Upper lobe of left lung (tissue), 6 donors: ENCODE measurements around the gene NFATC2. TPM values are rescaled to one million over a fixed set of nuclear protein-coding genes. Genes with fewer than 3 reads are reported as not detected.
A peak's percentile ranks its signal among the peaks of the same experiment; 100 is the strongest.

Experiments used
- ATAC-seq, 2 donors: fragments of 200-7000 bp; cut with Tn5 transposase; one replicate each; pipeline ENCODE4 v1.9.1; 2022; ENCODE audit warnings: mild to moderate bottlenecking in 2 of 2, moderate library complexity in 2 of 2; ENCODE audit not compliant: low FRiP score in 2 of 2
- DNase-seq, 2 donors: peaks; one replicate each; pipeline ENCODE4 v3.0.0-alpha.2; 2019 to 2020
- H3K27ac ChIP-seq, 4 donors: fragments of 200-600 bp; sonication (generic); one replicate each; pipeline ENCODE4 v1.5.1; 2016 to 2019
- H3K27me3 ChIP-seq, 4 donors: fragments of 200-600 bp; sonication (generic); one replicate each; pipeline ENCODE4 v1.5.1; 2017 to 2019
- H3K36me3 ChIP-seq, 4 donors: fragments of 200-600 bp; sonication (generic); one replicate each; pipeline ENCODE4 v1.5.1; 2016 to 2019
- H3K4me1 ChIP-seq, 4 donors: fragments of 200-600 bp; sonication (generic); one replicate each; pipeline ENCODE4 v1.5.1; 2018 to 2019
- H3K4me3 ChIP-seq, 4 donors: fragments of 200-600 bp; sonication (generic); one replicate each; pipeline ENCODE4 v1.5.1; 2017 to 2019; ENCODE audit warnings: mild to moderate bottlenecking in 2 of 4, moderate library complexity in 1 of 4
- H3K9me3 ChIP-seq, 4 donors: fragments of 200-600 bp; sonication (generic); one replicate each; pipeline ENCODE4 v1.5.1; 2018 to 2019
- EP300 ChIP-seq, 4 donors: sonication (generic); formaldehyde crosslinking; IDR thresholded peaks; one replicate each; pipeline ENCODE4 v1.5.1; 2017; ENCODE audit warnings: antibody characterized with exemption in 4 of 4, control low read depth in 2 of 4
- POLR2A ChIP-seq, 4 donors: fragments of 450-650 bp; IDR thresholded peaks; one replicate each; pipeline ENCODE4 v1.5.1; 2016 to 2017; ENCODE audit warnings: antibody characterized with exemption in 4 of 4, mild to moderate bottlenecking in 2 of 4
- POLR2AphosphoS5 ChIP-seq, 2 donors: sonication (generic); formaldehyde crosslinking; IDR thresholded peaks; one replicate each; pipeline ENCODE4 v1.5.1; 2017; ENCODE audit warnings: antibody characterized with exemption in 2 of 2
- WGBS, 2 donors: methylation state at CpG; one replicate each; pipeline ENCODE4 v1.1.5; 2017 to 2018; 5-methylcytosine and 5-hydroxymethylcytosine counted together
- total RNA-seq, 6 donors: library from RNA; depleted of rRNA in 4 of 6; stranded (reverse); fragments of >200 nt in 4 of 6; gene quantifications; one replicate each; pipeline versions ENCODE4 v1.1.0 to v1.2.1, GENCODE V29; 2016 to 2021
- TF ChIP-seq, protein P1 (sequence below), 6 experiments: fragments of 450-650 bp in 4 of 6; fragments of 200-600 bp in 2 of 6; sonication (generic) in 2 of 6; IDR thresholded peaks; one replicate each; pipeline ENCODE4 v1.5.1; 2016 to 2019; ENCODE audit warnings: antibody characterized with exemption in 6 of 6
- donor health status: DM: no; HTN: no; CAD: no; lungs with moderate emphysema.
- donor health status: DM: no; HTN: yes; CAD: no; lungs with severe emphysema.

Gene NFATC2
- total RNA-seq, 6 donors from 2014 or later, result 5.1 to 28.1 (median 7.6) TPM

DNA sequence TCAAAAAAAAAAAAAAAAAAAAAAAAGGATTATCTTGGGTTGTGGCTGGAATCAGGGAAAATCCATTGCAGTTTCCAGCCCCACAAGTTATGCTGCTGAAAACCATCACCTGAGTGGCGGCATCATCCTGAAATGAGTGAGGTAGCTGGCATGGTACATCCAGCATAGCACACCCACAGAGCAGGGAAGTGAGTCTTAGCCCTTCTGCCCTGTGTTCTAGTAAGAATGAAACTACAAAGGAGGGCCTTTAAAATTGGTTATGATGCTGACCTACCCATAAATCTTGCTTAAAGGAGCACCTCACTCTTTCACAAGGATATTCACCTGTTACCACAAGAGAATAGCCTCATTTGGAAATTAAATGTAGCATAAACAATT is 119.2 kb downstream of the NFATC2 start:
- Histone ChIP-seq H3K27ac (peak overlapping the region in 1 of 4 donors; percentile 52), H3K27me3 (no peaks in the 10 kb centered on the region), H3K36me3 (no peaks in the 10 kb centered on the region), H3K4me1 (peaks cover under 1 to 5% (median 5%) of the 10 kb centered on the region in 4 donors), H3K9me3 (no peaks in the 10 kb centered on the region), H3K4me3 (no peak overlapping the region)
- DNase-seq (no peak), ATAC-seq (no peak)
- 79 to 94% methylated on average over 1 of the region's 1 CpG for WGBS, 2 donors
- TF ChIP-seq POLR2AphosphoS5 (IDR thresholded peaks at IDR 0.05) (no peak), EP300 (IDR thresholded peaks at IDR 0.05) (no peak), POLR2A (IDR thresholded peaks at IDR 0.05) (no peak)
- TF ChIP-seq, protein P1, sequence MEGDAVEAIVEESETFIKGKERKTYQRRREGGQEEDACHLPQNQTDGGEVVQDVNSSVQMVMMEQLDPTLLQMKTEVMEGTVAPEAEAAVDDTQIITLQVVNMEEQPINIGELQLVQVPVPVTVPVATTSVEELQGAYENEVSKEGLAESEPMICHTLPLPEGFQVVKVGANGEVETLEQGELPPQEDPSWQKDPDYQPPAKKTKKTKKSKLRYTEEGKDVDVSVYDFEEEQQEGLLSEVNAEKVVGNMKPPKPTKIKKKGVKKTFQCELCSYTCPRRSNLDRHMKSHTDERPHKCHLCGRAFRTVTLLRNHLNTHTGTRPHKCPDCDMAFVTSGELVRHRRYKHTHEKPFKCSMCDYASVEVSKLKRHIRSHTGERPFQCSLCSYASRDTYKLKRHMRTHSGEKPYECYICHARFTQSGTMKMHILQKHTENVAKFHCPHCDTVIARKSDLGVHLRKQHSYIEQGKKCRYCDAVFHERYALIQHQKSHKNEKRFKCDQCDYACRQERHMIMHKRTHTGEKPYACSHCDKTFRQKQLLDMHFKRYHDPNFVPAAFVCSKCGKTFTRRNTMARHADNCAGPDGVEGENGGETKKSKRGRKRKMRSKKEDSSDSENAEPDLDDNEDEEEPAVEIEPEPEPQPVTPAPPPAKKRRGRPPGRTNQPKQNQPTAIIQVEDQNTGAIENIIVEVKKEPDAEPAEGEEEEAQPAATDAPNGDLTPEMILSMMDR (IDR thresholded peaks at IDR 0.05), result no peak

DNA sequence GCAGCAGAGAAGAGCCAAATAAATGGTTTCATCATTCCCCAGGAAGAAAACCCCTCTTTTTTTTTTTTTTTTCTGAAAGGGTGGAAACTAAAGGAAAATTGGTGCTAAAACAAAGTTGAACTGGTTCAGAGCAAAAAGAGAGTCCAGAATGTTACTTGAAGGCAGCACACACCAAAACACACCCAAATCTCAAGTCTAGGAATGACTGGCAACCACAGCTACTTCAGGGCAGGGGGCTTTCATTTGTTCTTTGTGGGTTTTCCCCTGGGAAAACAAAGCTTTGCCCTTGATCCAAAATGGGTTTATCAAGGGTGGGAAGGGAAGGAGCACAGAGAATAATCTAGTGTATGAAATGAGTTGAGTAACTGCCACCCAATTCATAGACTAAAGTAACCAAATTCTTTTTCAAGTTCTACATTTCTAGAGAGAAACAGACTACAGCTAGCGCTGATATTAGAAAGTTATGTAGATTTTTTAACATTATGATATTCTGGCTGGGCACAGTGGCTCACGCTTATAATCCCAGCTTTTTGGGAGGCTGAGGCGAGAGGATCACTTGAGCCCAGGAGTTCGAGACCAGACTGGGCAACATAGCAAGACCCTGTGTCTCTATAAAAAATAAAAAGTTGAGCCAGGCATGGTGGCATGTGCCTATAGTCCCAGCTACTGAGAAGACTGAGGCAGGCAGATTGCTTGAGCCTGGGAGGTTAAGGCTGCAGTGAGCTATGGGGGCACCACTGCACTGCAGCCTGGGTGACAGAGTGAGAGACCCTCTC is 119.8 kb downstream of the NFATC2 start:
- ATAC-seq, result no peak
- no peak overlapping the region for H3K27ac ChIP-seq
- TF ChIP-seq POLR2AphosphoS5 (IDR thresholded peaks at IDR 0.05) (no peak), POLR2A (IDR thresholded peaks at IDR 0.05) (no peak)
- H3K4me1 ChIP-seq, result no peaks in the 10 kb centered on the region
- no peak overlapping the region for H3K4me3 ChIP-seq
- no peak for DNase-seq
- no peaks in the 10 kb centered on the region for H3K36me3 ChIP-seq
- 91 to 95% methylated on average over 4 of the region's 4 CpGs for WGBS, 2 donors
- no peaks in the 10 kb centered on the region for H3K9me3 ChIP-seq
- H3K27me3 ChIP-seq, result no peaks in the 10 kb centered on the region

DNA sequence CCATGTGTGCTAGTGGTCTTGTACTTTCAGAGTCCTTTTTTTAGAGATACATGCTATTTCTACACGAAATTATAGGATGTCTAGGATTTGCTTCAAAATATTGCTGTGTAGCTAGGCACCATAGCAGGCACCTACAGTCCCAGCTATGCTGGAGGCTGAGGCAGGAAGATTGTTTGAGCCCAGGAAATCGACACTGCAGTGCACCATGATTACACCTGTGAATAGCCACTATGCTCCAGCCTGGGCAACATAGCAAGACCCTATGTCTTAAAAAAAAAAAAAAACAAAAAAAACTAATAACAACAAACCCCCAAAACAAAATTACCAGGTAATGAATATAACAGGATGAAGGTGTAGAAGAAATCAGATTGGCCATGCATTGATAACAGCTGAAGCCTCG is 121.7 kb downstream of the NFATC2 start:
- DNase-seq (no peak), ATAC-seq (no peak)
- H3K9me3 ChIP-seq, result no peaks in the 10 kb centered on the region
- no peaks in the 10 kb centered on the region for H3K27me3 ChIP-seq
- H3K4me3 ChIP-seq, result no peak overlapping the region
- WGBS, 2 donors, result 93 to 94% methylated on average over 3 of the region's 3 CpGs
- peaks cover 0 to 9% (median 4%) of the 10 kb centered on the region in 4 donors for H3K4me1 ChIP-seq
- H3K36me3 ChIP-seq, result no peaks in the 10 kb centered on the region
- no peak overlapping the region for H3K27ac ChIP-seq
- TF ChIP-seq, protein P1 (IDR thresholded peaks at IDR 0.05), result no peak
- TF ChIP-seq EP300 (IDR thresholded peaks at IDR 0.05) (no peak), POLR2AphosphoS5 (IDR thresholded peaks at IDR 0.05) (no peak), POLR2A (IDR thresholded peaks at IDR 0.05) (no peak)

DNA sequence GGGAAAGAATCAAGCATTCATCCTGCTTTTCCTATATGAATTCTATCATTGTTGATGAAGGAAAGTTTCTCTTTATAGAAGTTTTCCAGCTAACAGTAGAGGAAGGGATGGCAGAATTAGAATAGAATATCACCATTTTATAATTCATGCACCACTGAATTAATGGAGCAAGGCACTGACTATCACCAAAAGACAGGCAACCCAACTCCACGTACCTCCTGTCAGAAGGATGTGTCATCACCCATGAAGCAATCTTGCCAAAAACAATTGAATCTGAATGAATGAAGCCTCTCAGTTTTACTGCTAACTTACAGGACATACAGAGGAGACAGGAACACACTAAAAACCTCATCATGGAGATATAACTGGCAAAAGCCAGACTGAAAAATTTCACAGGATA is 122.4 kb downstream of the NFATC2 start:
- WGBS, 2 donors, result 41 to 77% methylated on average over 1 of the region's 1 CpG
- Histone ChIP-seq H3K4me3 (no peak overlapping the region), H3K36me3 (no peaks in the 10 kb centered on the region), H3K9me3 (no peaks in the 10 kb centered on the region), H3K4me1 (peaks cover 0 to 9% (median 4%) of the 10 kb centered on the region in 4 donors), H3K27me3 (no peaks in the 10 kb centered on the region), H3K27ac (no peak overlapping the region)
- DNase-seq (no peak), ATAC-seq (no peak)
- TF ChIP-seq POLR2A (IDR thresholded peaks at IDR 0.05), result no peak
- TF ChIP-seq, protein P1 (IDR thresholded peaks at IDR 0.05), result no peak
- TF ChIP-seq POLR2AphosphoS5 (IDR thresholded peaks at IDR 0.05), result no peak
- no peak for TF ChIP-seq EP300 (IDR thresholded peaks at IDR 0.05)

DNA sequence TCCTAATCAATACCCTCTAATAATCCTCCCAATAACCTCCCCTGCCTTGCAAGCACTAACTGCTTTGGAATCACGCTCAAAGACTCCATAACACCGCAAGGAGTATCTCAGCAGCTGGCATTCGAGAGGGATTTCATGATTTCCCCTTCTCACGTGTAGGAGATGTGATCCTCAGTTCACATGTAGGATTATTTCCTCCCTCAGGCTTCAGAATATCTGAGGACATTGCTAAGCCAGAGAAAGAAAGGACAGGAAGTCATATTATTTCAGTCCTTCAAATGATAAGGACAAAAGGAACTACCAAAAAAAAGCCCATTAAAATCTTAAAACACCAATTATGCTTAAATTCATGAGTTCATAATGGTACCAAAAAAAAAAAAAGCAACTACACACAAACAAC is 122.9 kb downstream of the NFATC2 start:
- Histone ChIP-seq H3K9me3 (no peaks in the 10 kb centered on the region), H3K36me3 (no peaks in the 10 kb centered on the region), H3K4me1 (peaks cover 0 to 9% (median 4%) of the 10 kb centered on the region in 4 donors), H3K4me3 (no peak overlapping the region), H3K27ac (no peak overlapping the region), H3K27me3 (no peaks in the 10 kb centered on the region)
- ATAC-seq, result no peak
- no peak for TF ChIP-seq POLR2AphosphoS5 (IDR thresholded peaks at IDR 0.05)
- no peak for TF ChIP-seq POLR2A (IDR thresholded peaks at IDR 0.05)
- TF ChIP-seq EP300 (IDR thresholded peaks at IDR 0.05), result no peak
- TF ChIP-seq, protein P1 (IDR thresholded peaks at IDR 0.05), result no peak
- WGBS, 2 donors, result 89 to 91% methylated on average over 4 of the region's 4 CpGs
- no peak for DNase-seq
